ENCODE results near the gene PRIMA1.

DNA sequence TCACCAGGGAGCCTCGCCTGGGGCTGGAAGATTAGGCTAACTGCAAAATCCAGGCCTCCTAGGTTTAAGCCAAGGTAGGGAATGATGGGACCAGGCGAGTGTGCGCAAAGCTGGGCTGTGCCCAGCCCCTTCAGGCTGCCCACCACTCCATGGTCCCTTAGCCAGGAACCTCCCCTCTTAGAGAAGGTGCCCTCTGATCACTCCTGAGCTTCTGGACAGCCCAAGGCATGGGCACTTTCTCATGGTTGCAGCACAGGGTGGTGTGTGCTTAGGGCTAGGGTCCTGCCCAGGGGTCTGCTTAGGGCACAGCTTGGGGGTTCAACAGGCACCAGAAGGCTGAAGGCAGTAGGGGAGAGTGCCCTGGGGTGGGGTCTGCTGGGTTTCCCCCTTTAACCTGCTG, 69.0 kb downstream of the PRIMA1 start:
- TF ChIP-seq POLR2AphosphoS5 (IDR thresholded peaks at IDR 0.05; ENCODE audit: low read depth) (no peak), EZH2phosphoT487 (IDR thresholded peaks at IDR 0.05; ENCODE audit: unreplicated experiment) (no peak), EZH2 (IDR thresholded peaks at IDR 0.05; ENCODE audit: low read depth, unreplicated experiment) (no peak), ZNF331 (CRISPR knock-in tag; IDR thresholded peaks at IDR 0.05; ENCODE audit: low read depth) (no peak), ZNF114 (CRISPR knock-in tag; IDR thresholded peaks at IDR 0.05) (no peak)
- TF ChIP-seq, protein P1, sequence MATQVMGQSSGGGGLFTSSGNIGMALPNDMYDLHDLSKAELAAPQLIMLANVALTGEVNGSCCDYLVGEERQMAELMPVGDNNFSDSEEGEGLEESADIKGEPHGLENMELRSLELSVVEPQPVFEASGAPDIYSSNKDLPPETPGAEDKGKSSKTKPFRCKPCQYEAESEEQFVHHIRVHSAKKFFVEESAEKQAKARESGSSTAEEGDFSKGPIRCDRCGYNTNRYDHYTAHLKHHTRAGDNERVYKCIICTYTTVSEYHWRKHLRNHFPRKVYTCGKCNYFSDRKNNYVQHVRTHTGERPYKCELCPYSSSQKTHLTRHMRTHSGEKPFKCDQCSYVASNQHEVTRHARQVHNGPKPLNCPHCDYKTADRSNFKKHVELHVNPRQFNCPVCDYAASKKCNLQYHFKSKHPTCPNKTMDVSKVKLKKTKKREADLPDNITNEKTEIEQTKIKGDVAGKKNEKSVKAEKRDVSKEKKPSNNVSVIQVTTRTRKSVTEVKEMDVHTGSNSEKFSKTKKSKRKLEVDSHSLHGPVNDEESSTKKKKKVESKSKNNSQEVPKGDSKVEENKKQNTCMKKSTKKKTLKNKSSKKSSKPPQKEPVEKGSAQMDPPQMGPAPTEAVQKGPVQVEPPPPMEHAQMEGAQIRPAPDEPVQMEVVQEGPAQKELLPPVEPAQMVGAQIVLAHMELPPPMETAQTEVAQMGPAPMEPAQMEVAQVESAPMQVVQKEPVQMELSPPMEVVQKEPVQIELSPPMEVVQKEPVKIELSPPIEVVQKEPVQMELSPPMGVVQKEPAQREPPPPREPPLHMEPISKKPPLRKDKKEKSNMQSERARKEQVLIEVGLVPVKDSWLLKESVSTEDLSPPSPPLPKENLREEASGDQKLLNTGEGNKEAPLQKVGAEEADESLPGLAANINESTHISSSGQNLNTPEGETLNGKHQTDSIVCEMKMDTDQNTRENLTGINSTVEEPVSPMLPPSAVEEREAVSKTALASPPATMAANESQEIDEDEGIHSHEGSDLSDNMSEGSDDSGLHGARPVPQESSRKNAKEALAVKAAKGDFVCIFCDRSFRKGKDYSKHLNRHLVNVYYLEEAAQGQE (IDR thresholded peaks at IDR 0.05; ENCODE audit: unreplicated experiment): no peak
- TF ChIP-seq, protein P2, sequence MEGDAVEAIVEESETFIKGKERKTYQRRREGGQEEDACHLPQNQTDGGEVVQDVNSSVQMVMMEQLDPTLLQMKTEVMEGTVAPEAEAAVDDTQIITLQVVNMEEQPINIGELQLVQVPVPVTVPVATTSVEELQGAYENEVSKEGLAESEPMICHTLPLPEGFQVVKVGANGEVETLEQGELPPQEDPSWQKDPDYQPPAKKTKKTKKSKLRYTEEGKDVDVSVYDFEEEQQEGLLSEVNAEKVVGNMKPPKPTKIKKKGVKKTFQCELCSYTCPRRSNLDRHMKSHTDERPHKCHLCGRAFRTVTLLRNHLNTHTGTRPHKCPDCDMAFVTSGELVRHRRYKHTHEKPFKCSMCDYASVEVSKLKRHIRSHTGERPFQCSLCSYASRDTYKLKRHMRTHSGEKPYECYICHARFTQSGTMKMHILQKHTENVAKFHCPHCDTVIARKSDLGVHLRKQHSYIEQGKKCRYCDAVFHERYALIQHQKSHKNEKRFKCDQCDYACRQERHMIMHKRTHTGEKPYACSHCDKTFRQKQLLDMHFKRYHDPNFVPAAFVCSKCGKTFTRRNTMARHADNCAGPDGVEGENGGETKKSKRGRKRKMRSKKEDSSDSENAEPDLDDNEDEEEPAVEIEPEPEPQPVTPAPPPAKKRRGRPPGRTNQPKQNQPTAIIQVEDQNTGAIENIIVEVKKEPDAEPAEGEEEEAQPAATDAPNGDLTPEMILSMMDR (conservative IDR thresholded peaks at IDR 0.05; ENCODE audit: low read depth in 2 of 2): no peak
- TF ChIP-seq, protein P3, sequence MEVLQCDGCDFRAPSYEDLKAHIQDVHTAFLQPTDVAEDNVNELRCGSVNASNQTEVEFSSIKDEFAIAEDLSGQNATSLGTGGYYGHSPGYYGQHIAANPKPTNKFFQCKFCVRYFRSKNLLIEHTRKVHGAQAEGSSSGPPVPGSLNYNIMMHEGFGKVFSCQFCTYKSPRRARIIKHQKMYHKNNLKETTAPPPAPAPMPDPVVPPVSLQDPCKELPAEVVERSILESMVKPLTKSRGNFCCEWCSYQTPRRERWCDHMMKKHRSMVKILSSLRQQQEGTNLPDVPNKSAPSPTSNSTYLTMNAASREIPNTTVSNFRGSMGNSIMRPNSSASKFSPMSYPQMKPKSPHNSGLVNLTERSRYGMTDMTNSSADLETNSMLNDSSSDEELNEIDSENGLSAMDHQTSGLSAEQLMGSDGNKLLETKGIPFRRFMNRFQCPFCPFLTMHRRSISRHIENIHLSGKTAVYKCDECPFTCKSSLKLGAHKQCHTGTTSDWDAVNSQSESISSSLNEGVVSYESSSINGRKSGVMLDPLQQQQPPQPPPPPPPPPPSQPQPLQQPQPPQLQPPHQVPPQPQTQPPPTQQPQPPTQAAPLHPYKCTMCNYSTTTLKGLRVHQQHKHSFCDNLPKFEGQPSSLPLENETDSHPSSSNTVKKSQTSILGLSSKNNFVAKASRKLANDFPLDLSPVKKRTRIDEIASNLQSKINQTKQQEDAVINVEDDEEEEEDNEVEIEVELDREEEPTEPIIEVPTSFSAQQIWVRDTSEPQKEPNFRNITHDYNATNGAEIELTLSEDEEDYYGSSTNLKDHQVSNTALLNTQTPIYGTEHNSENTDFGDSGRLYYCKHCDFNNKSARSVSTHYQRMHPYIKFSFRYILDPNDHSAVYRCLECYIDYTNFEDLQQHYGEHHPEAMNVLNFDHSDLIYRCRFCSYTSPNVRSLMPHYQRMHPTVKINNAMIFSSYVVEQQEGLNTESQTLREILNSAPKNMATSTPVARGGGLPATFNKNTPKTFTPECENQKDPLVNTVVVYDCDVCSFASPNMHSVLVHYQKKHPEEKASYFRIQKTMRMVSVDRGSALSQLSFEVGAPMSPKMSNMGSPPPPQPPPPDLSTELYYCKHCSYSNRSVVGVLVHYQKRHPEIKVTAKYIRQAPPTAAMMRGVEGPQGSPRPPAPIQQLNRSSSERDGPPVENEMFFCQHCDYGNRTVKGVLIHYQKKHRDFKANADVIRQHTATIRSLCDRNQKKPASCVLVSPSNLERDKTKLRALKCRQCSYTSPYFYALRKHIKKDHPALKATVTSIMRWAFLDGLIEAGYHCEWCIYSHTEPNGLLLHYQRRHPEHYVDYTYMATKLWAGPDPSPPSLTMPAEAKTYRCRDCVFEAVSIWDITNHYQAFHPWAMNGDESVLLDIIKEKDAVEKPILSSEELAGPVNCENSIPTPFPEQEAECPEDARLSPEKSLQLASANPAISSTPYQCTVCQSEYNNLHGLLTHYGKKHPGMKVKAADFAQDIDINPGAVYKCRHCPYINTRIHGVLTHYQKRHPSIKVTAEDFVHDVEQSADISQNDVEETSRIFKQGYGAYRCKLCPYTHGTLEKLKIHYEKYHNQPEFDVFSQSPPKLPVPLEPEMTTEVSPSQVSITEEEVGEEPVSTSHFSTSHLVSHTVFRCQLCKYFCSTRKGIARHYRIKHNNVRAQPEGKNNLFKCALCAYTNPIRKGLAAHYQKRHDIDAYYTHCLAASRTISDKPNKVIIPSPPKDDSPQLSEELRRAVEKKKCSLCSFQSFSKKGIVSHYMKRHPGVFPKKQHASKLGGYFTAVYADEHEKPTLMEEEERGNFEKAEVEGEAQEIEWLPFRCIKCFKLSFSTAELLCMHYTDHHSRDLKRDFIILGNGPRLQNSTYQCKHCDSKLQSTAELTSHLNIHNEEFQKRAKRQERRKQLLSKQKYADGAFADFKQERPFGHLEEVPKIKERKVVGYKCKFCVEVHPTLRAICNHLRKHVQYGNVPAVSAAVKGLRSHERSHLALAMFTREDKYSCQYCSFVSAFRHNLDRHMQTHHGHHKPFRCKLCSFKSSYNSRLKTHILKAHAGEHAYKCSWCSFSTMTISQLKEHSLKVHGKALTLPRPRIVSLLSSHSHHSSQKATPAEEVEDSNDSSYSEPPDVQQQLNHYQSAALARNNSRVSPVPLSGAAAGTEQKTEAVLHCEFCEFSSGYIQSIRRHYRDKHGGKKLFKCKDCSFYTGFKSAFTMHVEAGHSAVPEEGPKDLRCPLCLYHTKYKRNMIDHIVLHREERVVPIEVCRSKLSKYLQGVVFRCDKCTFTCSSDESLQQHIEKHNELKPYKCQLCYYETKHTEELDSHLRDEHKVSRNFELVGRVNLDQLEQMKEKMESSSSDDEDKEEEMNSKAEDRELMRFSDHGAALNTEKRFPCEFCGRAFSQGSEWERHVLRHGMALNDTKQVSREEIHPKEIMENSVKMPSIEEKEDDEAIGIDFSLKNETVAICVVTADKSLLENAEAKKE (CRISPR knock-in tag; IDR thresholded peaks at IDR 0.05): no peak
- TF ChIP-seq, protein P4, sequence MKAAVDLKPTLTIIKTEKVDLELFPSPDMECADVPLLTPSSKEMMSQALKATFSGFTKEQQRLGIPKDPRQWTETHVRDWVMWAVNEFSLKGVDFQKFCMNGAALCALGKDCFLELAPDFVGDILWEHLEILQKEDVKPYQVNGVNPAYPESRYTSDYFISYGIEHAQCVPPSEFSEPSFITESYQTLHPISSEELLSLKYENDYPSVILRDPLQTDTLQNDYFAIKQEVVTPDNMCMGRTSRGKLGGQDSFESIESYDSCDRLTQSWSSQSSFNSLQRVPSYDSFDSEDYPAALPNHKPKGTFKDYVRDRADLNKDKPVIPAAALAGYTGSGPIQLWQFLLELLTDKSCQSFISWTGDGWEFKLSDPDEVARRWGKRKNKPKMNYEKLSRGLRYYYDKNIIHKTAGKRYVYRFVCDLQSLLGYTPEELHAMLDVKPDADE (IDR thresholded peaks at IDR 0.05): no peak

All from GM23338 (cell line).